Measurements from ENCODE around the gene DPRX.
"Not testable (repeated sequence)": the region's sequence is repeated elsewhere in the genome, so short reads cannot be mapped to it uniquely, and the experiment has no call there.

DPRX gene

DNA sequence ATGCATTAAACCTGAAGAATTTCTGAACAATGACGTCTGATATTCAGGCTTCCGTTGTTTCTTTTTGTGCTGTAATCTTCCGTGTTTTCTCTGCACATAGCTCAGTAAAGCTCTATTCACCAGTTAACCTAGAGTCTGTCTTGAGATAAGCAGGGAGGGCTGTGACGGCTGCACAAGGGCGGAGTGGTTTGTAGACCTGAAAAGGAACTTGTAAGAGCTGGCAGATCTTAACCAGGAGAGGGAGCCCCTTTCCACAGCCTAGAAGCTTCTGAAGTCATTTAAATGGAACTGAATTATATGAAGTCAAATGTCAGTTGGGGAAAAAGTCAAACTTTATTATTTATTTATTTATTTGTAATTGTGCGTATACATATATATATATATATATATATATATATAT is 27.5 kb downstream of the DPRX start:
- Mint-ChIP-seq H3K27me3 (ENCODE audit: low read depth) (no peaks in the 10 kb centered on the region), H3K36me3 (ENCODE audit: low read depth) (no peaks in the 10 kb centered on the region), H3K27ac (no peak overlapping the region), H3K9me3 (peaks cover 57% of the 10 kb centered on the region), H3K4me3 (no peak overlapping the region), H3K4me1 (ENCODE audit: low read depth) (no peaks in the 10 kb centered on the region)

DNA sequence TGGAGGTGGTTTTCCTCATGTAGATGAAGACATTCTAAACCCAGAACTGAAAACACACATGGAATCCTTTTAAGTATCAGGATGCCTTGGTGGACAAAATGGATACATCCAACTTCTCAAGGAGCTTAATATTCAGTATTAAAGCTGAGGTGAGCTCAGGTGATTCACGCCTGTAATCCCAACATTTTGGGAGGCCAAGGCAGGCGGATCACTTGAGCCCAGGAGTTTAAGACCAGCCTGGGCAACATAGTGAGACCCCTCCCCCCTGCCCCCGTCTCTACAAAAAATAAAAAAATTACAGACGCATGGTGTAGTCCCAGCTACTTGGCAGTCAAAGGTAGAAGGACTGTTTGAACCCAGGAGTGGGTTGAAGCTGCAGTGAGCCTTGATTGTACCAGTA is 28.8 kb downstream of the DPRX start:
- no peak overlapping the region for H3K27ac Mint-ChIP-seq
- no peak overlapping the region for H3K4me3 Mint-ChIP-seq
- H3K36me3 Mint-ChIP-seq (ENCODE audit: low read depth): no peaks in the 10 kb centered on the region
- H3K27me3 Mint-ChIP-seq (ENCODE audit: low read depth): no peaks in the 10 kb centered on the region
- H3K9me3 Mint-ChIP-seq: peaks cover 53% of the 10 kb centered on the region
- H3K4me1 Mint-ChIP-seq (ENCODE audit: low read depth): no peaks in the 10 kb centered on the region

DNA sequence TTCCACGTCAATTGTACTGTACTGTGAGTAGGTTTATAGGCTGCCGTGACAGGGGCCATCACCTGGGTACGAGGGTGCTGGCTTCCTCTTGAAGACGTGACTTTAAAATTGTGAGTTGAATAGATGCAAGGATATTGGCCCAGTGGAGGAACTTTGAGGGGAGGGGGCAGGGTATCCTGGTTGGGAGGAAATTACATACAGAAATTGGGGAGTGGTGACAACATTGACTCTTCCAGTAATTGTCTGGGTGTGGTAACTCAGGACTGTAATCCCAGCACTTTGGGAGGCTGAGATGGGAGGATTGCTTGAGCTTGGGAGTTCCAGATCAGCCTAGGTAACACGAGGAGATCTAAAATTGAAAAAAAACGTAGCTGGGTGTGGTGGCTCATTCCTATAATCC is 30.4 kb downstream of the DPRX start:
- Mint-ChIP-seq H3K36me3 (ENCODE audit: low read depth) (no peaks in the 10 kb centered on the region), H3K4me1 (ENCODE audit: low read depth) (no peaks in the 10 kb centered on the region), H3K9me3 (peaks cover 48% of the 10 kb centered on the region), H3K27me3 (ENCODE audit: low read depth) (no peaks in the 10 kb centered on the region), H3K4me3 (no peak overlapping the region), H3K27ac (no peak overlapping the region)

DNA sequence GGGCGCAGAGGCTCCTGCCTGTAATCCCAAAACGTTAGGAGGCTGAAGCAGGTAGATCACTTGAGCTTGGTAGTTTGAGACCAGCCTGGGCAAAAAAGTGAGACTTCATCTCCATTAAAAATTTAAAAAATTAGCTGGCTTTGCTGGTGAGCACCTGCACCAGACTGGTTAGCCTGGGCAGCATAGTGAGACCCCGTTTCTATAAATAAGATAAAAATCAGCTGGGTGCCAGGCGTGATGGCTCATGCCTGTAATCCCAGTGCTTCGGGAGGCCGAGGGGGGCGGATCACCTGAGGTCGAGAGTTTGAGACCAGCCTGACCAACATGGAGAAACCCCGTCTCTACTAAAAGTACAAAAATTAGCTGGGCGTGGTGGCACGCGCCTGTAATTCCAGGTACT is 32.4 kb downstream of the DPRX start:
- no peak overlapping the region for H3K27ac Mint-ChIP-seq
- H3K9me3 Mint-ChIP-seq: peaks cover 30% of the 10 kb centered on the region
- H3K4me1 Mint-ChIP-seq (ENCODE audit: low read depth): no peaks in the 10 kb centered on the region
- H3K27me3 Mint-ChIP-seq (ENCODE audit: low read depth): no peaks in the 10 kb centered on the region
- no peak overlapping the region for H3K4me3 Mint-ChIP-seq
- no peaks in the 10 kb centered on the region for H3K36me3 Mint-ChIP-seq (ENCODE audit: low read depth)

DNA sequence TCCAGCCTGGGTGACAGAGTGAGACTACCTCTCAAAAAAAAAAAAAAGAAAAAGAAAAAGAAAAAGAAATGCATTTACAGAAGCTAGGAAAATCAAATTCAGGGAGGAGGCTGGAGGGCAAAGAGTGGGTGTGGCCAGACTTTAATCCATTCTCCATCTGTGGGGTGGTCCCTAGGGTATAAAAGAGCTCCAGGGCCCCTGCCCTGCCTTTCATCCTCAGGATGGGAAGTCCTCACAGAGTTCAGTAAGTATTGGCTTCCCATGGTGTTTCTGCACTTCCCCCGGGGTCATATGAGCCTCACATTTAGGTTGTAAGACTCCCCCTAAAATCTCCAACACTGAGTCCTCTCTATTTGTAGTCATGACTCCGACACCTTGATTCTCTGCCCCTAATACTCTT is 33.0 kb downstream of the DPRX start:
- Mint-ChIP-seq H3K36me3 (ENCODE audit: low read depth) (no peaks in the 10 kb centered on the region), H3K9me3 (peaks cover 27% of the 10 kb centered on the region), H3K4me3 (no peak overlapping the region), H3K4me1 (ENCODE audit: low read depth) (no peaks in the 10 kb centered on the region), H3K27me3 (ENCODE audit: low read depth) (no peaks in the 10 kb centered on the region), H3K27ac (no peak overlapping the region)

DNA sequence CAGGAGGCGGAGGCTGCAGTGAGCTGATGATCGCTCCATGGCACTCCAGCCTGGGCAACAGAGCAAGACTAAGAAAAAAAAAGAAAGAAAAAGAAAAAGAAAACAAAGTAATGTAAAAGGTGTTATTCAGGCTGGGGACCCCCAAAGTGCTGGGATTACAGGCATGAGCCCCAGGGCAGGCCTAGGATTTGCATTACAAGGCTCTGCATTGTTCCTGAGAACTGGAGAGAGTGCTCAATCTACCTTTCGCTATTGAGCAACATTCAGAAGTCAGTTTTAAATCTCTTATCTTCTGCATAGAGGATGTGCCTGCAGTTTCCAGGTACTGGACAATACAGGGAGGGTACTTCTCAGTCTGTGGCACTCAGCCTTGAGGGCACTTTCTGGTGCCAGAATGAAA is 34.5 kb downstream of the DPRX start:
- H3K9me3 Mint-ChIP-seq: peaks cover 21% of the 10 kb centered on the region
- not testable (repeated sequence) for H3K27ac Mint-ChIP-seq; H3K4me1 Mint-ChIP-seq (ENCODE audit: low read depth); H3K4me3 Mint-ChIP-seq; H3K36me3 Mint-ChIP-seq (ENCODE audit: low read depth); H3K27me3 Mint-ChIP-seq (ENCODE audit: low read depth)

DNA sequence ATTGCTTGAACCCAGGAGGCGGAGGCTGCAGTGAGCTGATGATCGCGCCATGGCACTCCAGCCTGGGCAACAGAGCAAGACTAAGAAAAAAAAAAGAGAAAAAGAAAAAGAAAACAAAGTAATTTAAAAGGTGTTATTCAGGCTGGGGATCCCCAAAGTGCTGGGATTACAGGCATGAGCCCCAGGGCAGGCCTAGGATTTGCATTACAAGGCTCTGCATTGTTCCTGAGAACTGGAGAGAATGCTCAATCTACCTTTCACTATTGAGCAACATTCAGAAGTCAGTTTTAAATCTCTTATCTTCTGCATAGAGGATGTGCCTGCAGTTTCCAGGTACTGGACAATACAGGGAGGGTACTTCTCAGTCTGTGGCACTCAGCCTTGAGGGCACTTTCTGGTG is 37.0 kb downstream of the DPRX start:
- not testable (repeated sequence) for H3K36me3 Mint-ChIP-seq (ENCODE audit: low read depth); H3K4me1 Mint-ChIP-seq (ENCODE audit: low read depth); H3K27me3 Mint-ChIP-seq (ENCODE audit: low read depth); H3K4me3 Mint-ChIP-seq; H3K27ac Mint-ChIP-seq
- H3K9me3 Mint-ChIP-seq: peaks cover 20% of the 10 kb centered on the region

DNA sequence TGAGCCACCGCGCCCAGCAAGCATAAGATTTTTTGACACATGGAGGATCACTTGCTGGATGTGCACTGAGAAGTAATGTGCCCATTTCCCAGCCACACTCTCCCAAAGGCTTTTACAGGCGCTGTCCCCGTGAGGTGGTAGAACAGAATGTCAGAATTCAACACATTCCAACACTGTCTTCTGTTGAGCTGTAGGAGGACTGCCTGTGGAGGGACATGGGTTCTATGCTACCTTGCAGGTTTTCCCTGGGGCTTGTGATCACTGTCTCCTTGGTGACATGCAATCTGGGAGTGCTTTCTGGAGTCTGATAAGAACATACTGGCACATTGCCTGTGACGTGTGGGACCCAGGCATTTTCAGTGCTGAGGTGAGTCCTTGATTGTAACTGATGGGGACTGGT is 38.5 kb downstream of the DPRX start:
- Mint-ChIP-seq H3K36me3 (ENCODE audit: low read depth) (peaks cover 3% of the 10 kb centered on the region), H3K9me3 (peaks cover 29% of the 10 kb centered on the region), H3K4me3 (no peak overlapping the region), H3K27me3 (ENCODE audit: low read depth) (no peaks in the 10 kb centered on the region), H3K27ac (no peak overlapping the region), H3K4me1 (ENCODE audit: low read depth) (no peaks in the 10 kb centered on the region)

DNA sequence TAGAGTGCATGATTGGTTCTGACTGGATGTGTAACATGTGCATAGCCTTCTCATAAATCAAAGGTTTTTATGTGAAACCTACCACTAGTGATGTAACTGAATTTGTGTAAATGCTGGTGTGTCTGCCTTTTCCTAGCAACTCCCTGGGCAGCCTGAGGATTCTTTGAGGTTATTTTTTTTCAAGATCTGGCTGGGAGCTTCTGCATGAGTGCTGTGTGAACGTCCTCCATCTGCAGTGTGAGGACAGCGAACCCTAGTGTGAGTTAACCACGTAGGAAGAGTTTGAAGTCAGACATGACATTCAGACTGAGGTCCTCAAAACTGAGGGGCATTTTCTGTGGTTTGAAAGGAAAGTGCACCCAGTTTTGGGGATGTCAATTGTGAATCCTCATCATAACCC is 39.9 kb downstream of the DPRX start:
- Mint-ChIP-seq H3K27me3 (ENCODE audit: low read depth) (no peaks in the 10 kb centered on the region), H3K4me3 (no peak overlapping the region), H3K4me1 (ENCODE audit: low read depth) (no peaks in the 10 kb centered on the region)

More for the DNA sequence above, 39.9 kb downstream of the DPRX start:
- peaks cover 3% of the 10 kb centered on the region for H3K36me3 Mint-ChIP-seq (ENCODE audit: low read depth)
- peaks cover 35% of the 10 kb centered on the region for H3K9me3 Mint-ChIP-seq
- no peak overlapping the region for H3K27ac Mint-ChIP-seq
